Calu3 (cell line): ENCODE results near the gene E4F1. TPM values are rescaled to one million over a fixed set of nuclear protein-coding genes. Genes with fewer than 3 reads are reported as not detected.
A peak's percentile ranks its signal among the peaks of the same experiment; 100 is the strongest.

Experiments used
- BruUV-seq: library from RNA; stranded (reverse); fragments of 400-500 nt; replicated peaks from 2 replicates; lab custom pipeline; 2021; lab: Mats Ljungman, UMichigan
- CTCF ChIA-PET: fragments of 300-600 bp; sonication (Branson Sonifier 250); formaldehyde crosslinking; loops from one replicate; lab custom pipeline; 2022; ENCODE audit warnings: antibody characterized with exemption; lab: Charles Lee
- DNase-seq: peaks from one replicate; pipeline ENCODE4 v3.0.0; 2022
- H3K27ac Mint-ChIP-seq: one replicate; pipeline ENCODE4 v1.8.0; 2022; ENCODE audit warnings: mixed read lengths; ENCODE audit not compliant: unreplicated experiment
- H3K27me3 Mint-ChIP-seq: one replicate; pipeline ENCODE4 v1.8.0; 2022; ENCODE audit warnings: mixed read lengths; ENCODE audit not compliant: unreplicated experiment
- H3K36me3 Mint-ChIP-seq: one replicate; pipeline ENCODE4 v1.8.0; 2022; ENCODE audit warnings: mild to moderate bottlenecking, moderate library complexity, mixed read lengths; ENCODE audit not compliant: insufficient read depth, unreplicated experiment
- H3K4me1 Mint-ChIP-seq: one replicate; pipeline ENCODE4 v1.8.0; 2022; ENCODE audit warnings: mild to moderate bottlenecking, low read depth, mixed read lengths; ENCODE audit not compliant: unreplicated experiment
- H3K4me3 Mint-ChIP-seq: one replicate; pipeline ENCODE4 v1.8.0; 2022; ENCODE audit warnings: mild to moderate bottlenecking, low read depth, moderate library complexity, mixed read lengths; ENCODE audit not compliant: unreplicated experiment
- H3K9me3 Mint-ChIP-seq: one replicate; pipeline ENCODE4 v1.8.0; 2022; ENCODE audit warnings: low read depth, mixed read lengths; ENCODE audit not compliant: unreplicated experiment
- intact Hi-C: fragments of 100-400 bp; cut with micrococcal nuclease; formaldehyde crosslinking; loops from one replicate; pipeline ENCODE4 v1.10.0; 2022; ENCODE audit not compliant: unreplicated experiment
- total RNA-seq: library from RNA; stranded (reverse); gene quantifications from 2 replicates; pipeline ENCODE4 v1.2.3, GENCODE V29; 2022
- TF ChIP-seq, protein P1 (sequence below): fragments of 200-600 bp; IDR thresholded peaks from one replicate; pipeline ENCODE4 v1.8.0; 2022; ENCODE audit warnings: antibody characterized with exemption; ENCODE audit not compliant: unreplicated experiment

The E4F1 gene
- total RNA-seq, 1 experiment from 2014 or later, result 35.4 TPM

- Mint-ChIP-seq H3K9me3 (no peaks in the 10 kb centered on the region), H3K36me3 (peaks cover 20% of the 10 kb centered on the region), H3K27me3 (peaks cover 96% of the 10 kb centered on the region), H3K4me1 (peaks cover 10% of the 10 kb centered on the region), H3K4me3 (peak within 1 kb of the TSS; percentile 62), H3K27ac (no peak within 1 kb of the TSS)
- intact Hi-C loops, result no loop called here
- TF ChIP-seq, protein P1, sequence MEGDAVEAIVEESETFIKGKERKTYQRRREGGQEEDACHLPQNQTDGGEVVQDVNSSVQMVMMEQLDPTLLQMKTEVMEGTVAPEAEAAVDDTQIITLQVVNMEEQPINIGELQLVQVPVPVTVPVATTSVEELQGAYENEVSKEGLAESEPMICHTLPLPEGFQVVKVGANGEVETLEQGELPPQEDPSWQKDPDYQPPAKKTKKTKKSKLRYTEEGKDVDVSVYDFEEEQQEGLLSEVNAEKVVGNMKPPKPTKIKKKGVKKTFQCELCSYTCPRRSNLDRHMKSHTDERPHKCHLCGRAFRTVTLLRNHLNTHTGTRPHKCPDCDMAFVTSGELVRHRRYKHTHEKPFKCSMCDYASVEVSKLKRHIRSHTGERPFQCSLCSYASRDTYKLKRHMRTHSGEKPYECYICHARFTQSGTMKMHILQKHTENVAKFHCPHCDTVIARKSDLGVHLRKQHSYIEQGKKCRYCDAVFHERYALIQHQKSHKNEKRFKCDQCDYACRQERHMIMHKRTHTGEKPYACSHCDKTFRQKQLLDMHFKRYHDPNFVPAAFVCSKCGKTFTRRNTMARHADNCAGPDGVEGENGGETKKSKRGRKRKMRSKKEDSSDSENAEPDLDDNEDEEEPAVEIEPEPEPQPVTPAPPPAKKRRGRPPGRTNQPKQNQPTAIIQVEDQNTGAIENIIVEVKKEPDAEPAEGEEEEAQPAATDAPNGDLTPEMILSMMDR, result no peak
- peak; percentile 36 for DNase-seq
- BruUV-seq, result no TSS peak
- CTCF ChIA-PET, result interaction anchor here (2.4 kb wide), 1 partner anchor 305 kb away, joined by 9 read pairs; no protein-coding TSS in a partner anchor
Observed at GRCh38 chr16:2196162-2196980, 27.0 kb upstream of the E4F1 start, which contains the start of gene CASKIN1. TSS of gene CASKIN1 (minus strand) at chr16:2196605. CDS start at chr16:2196432, 173 bp downstream.

DNA sequence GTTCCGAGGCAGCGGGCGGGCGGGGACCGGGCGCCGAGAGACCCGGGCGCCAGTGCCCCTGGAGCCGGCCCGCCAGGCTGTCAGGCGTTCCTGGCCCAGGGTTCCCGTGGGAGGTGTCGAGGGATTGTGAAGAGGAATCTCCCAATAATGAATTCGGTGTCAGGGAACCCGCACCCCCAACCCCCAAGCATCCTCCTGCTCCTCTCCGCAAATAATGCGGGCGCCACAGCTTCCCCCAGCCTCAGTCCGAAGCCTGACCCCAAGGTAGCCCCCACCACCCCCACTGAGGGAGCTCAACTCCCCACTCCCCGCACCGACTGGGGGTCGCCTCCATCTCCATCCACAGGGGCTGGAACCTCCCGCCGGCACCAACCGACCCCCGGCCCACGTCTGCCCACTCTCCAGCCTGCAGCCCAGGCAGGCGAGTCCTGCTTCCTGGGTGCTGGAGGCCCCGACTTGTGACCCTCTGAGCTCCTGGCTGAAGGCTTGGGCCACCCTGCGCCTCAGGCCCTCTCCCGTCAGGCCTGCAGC, 26.3 kb upstream of the E4F1 start:
- Mint-ChIP-seq H3K4me1 (peaks cover 10% of the 10 kb centered on the region), H3K27me3 (peaks cover 96% of the 10 kb centered on the region), H3K9me3 (no peaks in the 10 kb centered on the region), H3K4me3 (peak overlapping the region; percentile 62), H3K27ac (no peak overlapping the region), H3K36me3 (peaks cover 20% of the 10 kb centered on the region)
- BruUV-seq, result no TSS peak
- TF ChIP-seq, protein P1, result no peak
- DNase-seq, result no peak
- intact Hi-C loops, result no loop called here
- CTCF ChIA-PET, result interaction anchor here (0.7 kb wide), 1 partner anchor 154 kb away, joined by 3 read pairs; no protein-coding TSS in a partner anchor

DNA sequence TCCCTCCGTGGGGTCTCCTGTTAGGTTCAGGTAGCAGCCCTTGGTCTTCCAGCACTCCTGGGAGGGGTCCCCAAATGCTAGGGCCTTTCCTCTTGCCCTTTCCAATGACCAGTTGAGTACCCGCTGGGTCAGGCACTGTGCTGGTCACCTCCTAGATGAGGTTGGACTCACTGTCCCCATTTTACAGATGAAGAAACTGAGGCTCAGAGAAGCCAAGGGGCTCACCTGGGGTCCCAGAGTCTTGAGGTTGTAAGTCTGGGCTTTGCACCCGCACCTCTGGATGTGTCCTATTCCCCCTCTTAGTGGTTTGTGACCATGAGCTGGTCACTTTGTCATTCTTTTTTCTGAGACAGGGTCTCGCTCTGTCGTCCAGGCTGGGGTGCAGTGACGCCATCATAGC, 25.6 kb upstream of the E4F1 start:
- peaks cover 20% of the 10 kb centered on the region for H3K36me3 Mint-ChIP-seq
- H3K27me3 Mint-ChIP-seq, result peaks cover 97% of the 10 kb centered on the region
- peak overlapping the region; percentile 62 for H3K4me3 Mint-ChIP-seq
- no TSS peak for BruUV-seq
- CTCF ChIA-PET, result interaction anchor here (0.7 to 1.1 kb wide), 2 partner anchors 54 to 155 kb away, joined by 3 read pairs; partner anchors contain the start of gene ECI1
- DNase-seq, result no peak
- H3K9me3 Mint-ChIP-seq, result no peaks in the 10 kb centered on the region
- H3K27ac Mint-ChIP-seq, result no peak overlapping the region
- TF ChIP-seq, protein P1, result no peak
- intact Hi-C loops, result no loop called here
- peaks cover 10% of the 10 kb centered on the region for H3K4me1 Mint-ChIP-seq

GRCh38 chr16:2198283-2198682, 25.1 kb upstream of the E4F1 start:
- Mint-ChIP-seq H3K27ac (no peak overlapping the region), H3K4me3 (no peak overlapping the region), H3K9me3 (no peaks in the 10 kb centered on the region), H3K4me1 (peaks cover 10% of the 10 kb centered on the region), H3K36me3 (peaks cover 20% of the 10 kb centered on the region), H3K27me3 (peaks cover 92% of the 10 kb centered on the region)
- no peak for DNase-seq
- no TSS peak for BruUV-seq
- CTCF ChIA-PET, result interaction anchor here (1.1 kb wide), 1 partner anchor 53 kb away, joined by 3 read pairs; the partner anchor contains the start of gene ECI1
- TF ChIP-seq, protein P1, result no peak
- intact Hi-C loops, result no loop called here
